CD4-positive, alpha-beta T cell (primary cell): ENCODE results near the gene CDK17. TPM values are rescaled to one million over a fixed set of nuclear protein-coding genes. Genes with fewer than 3 reads are reported as not detected.

ENCODE experiments used
- ATAC-seq: fragments of 200-7000 bp; cut with Tn5 transposase; one replicate; pipeline ENCODE4 v1.10.0; 2022; ENCODE audit warnings: mild to moderate bottlenecking; ENCODE audit not compliant: poor library complexity
- CTCF ChIA-PET: fragments of 350-600 bp; sonication (Branson Sonifier 250); formaldehyde crosslinking; loops from one replicate; lab custom pipeline; 2021; ENCODE audit warnings: antibody characterized with exemption, inconsistent platforms; lab: Charles Lee
- POLR2A ChIA-PET: fragments of 350-600 bp; sonication (Branson Sonifier 250); formaldehyde crosslinking; loops from one replicate; lab custom pipeline; 2021; ENCODE audit warnings: antibody characterized with exemption, inconsistent platforms; lab: Charles Lee
- DNase-seq, 14 experiments: peaks; one replicate each; pipeline ENCODE4 v3.0.0-alpha.2; 2013 to 2020; ENCODE audit warnings: mixed read lengths in 2 of 14
- H3K27ac ChIP-seq, 2 donors: one replicate each; pipeline versions ENCODE4 v1.5.1 to v1.7.0; 2013; ENCODE audit warnings: low read length in 2 of 2, low read depth in 1 of 2, mild to moderate bottlenecking in 1 of 2
- H3K27me3 ChIP-seq, 2 experiments: 1 replicate in 1 of 2; 2 replicates in 1 of 2; pipeline versions ENCODE4 v1.6.1 to v1.7.0; 2013; ENCODE audit warnings: low read length in 2 of 2, control low read depth in 1 of 2, mild to moderate bottlenecking in 1 of 2, moderate library complexity in 1 of 2; ENCODE audit not compliant: insufficient read depth in 2 of 2, control insufficient read depth in 1 of 2
- H3K36me3 ChIP-seq: one replicate; pipeline ENCODE4 v1.6.1; 2013; ENCODE audit warnings: low read length, control low read depth; ENCODE audit not compliant: insufficient read depth
- H3K4me1 ChIP-seq: one replicate; pipeline ENCODE4 v1.6.1; 2013; ENCODE audit warnings: low read length, control low read depth; ENCODE audit not compliant: insufficient read depth
- H3K4me3 ChIP-seq: one replicate; pipeline ENCODE4 v1.5.1; 2013; ENCODE audit warnings: mild to moderate bottlenecking, low read length, moderate library complexity
- H3K9me3 ChIP-seq, 2 experiments: 1 replicate in 1 of 2; 2 replicates in 1 of 2; pipeline versions ENCODE4 v1.6.1 to v1.7.0; 2013; ENCODE audit warnings: low read length in 2 of 2, mild to moderate bottlenecking in 2 of 2, control low read depth in 1 of 2, moderate library complexity in 1 of 2; ENCODE audit not compliant: control insufficient read depth in 1 of 2, insufficient read depth in 1 of 2
- H3K27ac Mint-ChIP-seq: one replicate; pipeline ENCODE4 v1.8.0; 2020; ENCODE audit warnings: mixed read lengths
- H3K27me3 Mint-ChIP-seq: one replicate; pipeline ENCODE4 v1.8.0; 2021; ENCODE audit warnings: mixed read lengths
- H3K36me3 Mint-ChIP-seq: one replicate; pipeline ENCODE4 v1.8.0; 2021; ENCODE audit warnings: low read depth, mixed read lengths
- H3K4me1 Mint-ChIP-seq: one replicate; pipeline ENCODE4 v1.8.0; 2021; ENCODE audit warnings: low read depth, mixed read lengths
- H3K4me3 Mint-ChIP-seq: one replicate; pipeline ENCODE4 v1.8.0; 2020; ENCODE audit warnings: mild to moderate bottlenecking, mixed read lengths
- H3K9me3 Mint-ChIP-seq: one replicate; pipeline ENCODE4 v1.8.0; 2020; ENCODE audit warnings: mixed read lengths
- intact Hi-C, 2 experiments: fragments of 100-400 bp; cut with DNase I in 1 of 2; cut with micrococcal nuclease in 1 of 2; formaldehyde crosslinking; loops; one replicate each; pipeline versions ENCODE4 v1.15.1 to v1.9.0; 2023 to 2025; cut with DNase I, micrococcal nuclease
- total RNA-seq, 174 experiments: library from RNA in 2 of 174; stranded (reverse) in 2 of 174; gene quantifications; one replicate each; pipeline ENCODE4 v1.2.3 and lab custom pipeline; 2021 to 2026
- TF ChIP-seq, protein P1 (sequence below): fragments of 200-600 bp; IDR thresholded peaks from one replicate; pipeline ENCODE4 v1.8.0; 2022; ENCODE audit warnings: antibody characterized with exemption, mild to moderate bottlenecking

CDK17 gene
- total RNA-seq, 2 experiments from 2014 or later: 112 to 113 TPM

DNA sequence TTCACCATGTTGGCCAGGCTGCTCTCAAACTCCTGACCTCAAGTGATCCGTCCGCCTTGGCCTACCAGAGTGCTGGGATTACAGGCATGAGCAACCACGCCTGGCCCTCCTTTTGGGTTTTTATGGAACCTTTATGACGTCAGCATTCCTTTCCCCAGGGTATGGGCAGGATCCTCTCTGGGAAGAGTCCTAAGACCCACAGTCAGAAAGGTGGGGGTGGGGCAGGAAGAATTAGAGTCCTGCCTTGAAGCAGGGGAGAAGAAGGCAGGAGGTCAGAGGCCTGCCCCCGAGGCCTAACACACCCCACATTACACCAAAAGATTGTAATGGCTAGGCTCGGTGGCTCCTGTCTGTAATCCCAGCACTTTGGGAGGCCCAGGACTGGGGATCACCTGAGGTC lies 30.8 kb upstream of the CDK17 start:
- ChIA-PET POLR2A (interaction anchor here (2.5 kb wide), 1 partner anchor 30 kb away, joined by 9 read pairs; the partner anchor contains the start of gene CDK17), CTCF (no interaction called here)
- no peak overlapping the region for H3K27ac ChIP-seq
- no peaks in the 10 kb centered on the region for H3K27me3 ChIP-seq
- DNase-seq (no peak), ATAC-seq (no peak)
- intact Hi-C loops: no loop called here
- Mint-ChIP-seq H3K4me3 (no peak overlapping the region), H3K9me3 (peaks cover 5% of the 10 kb centered on the region), H3K36me3 (no peaks in the 10 kb centered on the region), H3K27me3 (no peaks in the 10 kb centered on the region), H3K27ac (no peak overlapping the region), H3K4me1 (peaks cover 19% of the 10 kb centered on the region)
- peaks cover 40% of the 10 kb centered on the region for H3K4me1 ChIP-seq
- TF ChIP-seq, protein P1, sequence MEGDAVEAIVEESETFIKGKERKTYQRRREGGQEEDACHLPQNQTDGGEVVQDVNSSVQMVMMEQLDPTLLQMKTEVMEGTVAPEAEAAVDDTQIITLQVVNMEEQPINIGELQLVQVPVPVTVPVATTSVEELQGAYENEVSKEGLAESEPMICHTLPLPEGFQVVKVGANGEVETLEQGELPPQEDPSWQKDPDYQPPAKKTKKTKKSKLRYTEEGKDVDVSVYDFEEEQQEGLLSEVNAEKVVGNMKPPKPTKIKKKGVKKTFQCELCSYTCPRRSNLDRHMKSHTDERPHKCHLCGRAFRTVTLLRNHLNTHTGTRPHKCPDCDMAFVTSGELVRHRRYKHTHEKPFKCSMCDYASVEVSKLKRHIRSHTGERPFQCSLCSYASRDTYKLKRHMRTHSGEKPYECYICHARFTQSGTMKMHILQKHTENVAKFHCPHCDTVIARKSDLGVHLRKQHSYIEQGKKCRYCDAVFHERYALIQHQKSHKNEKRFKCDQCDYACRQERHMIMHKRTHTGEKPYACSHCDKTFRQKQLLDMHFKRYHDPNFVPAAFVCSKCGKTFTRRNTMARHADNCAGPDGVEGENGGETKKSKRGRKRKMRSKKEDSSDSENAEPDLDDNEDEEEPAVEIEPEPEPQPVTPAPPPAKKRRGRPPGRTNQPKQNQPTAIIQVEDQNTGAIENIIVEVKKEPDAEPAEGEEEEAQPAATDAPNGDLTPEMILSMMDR: no peak
- no peak overlapping the region for H3K4me3 ChIP-seq
- H3K9me3 ChIP-seq: no peaks in the 10 kb centered on the region
- H3K36me3 ChIP-seq: no peaks in the 10 kb centered on the region

DNA sequence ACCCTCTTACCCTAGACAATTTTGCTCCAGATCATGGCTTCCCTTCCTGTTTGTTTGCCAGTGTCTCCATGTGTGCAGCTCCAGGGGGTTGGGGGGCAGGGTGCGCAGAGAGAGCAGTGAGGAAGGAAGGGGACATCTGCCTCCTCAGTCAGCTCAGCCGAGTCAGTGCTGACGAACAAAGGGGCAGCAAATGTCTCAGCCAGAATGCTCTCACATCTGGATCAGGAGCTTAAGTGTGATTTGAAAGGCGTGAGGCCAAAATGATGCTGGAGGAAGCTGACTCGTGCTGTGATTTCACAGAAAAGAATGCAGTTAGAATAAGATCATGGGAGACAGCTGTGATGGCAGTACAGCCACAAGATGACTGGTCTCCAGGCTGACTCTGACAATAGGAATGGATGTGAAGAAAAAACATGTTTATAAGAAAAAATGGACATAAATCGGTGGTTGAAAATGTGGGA lies 27.1 kb upstream of the CDK17 start:
- Mint-ChIP-seq H3K27ac (no peak overlapping the region), H3K36me3 (no peaks in the 10 kb centered on the region), H3K27me3 (no peaks in the 10 kb centered on the region), H3K4me1 (peaks cover 9% of the 10 kb centered on the region), H3K9me3 (no peaks in the 10 kb centered on the region), H3K4me3 (no peak overlapping the region)
- POLR2A ChIA-PET: interaction anchor here (1.0 kb wide), 1 partner anchor 26 kb away, joined by 3 read pairs; no protein-coding TSS in a partner anchor
- Histone ChIP-seq H3K9me3 (no peaks in the 10 kb centered on the region), H3K4me3 (no peak overlapping the region), H3K27ac (no peak overlapping the region), H3K36me3 (no peaks in the 10 kb centered on the region), H3K4me1 (peaks cover 4% of the 10 kb centered on the region), H3K27me3 (no peaks in the 10 kb centered on the region)
- intact Hi-C loops: no loop called here
- ATAC-seq: no peak
- no peak for DNase-seq
- TF ChIP-seq, protein P1: no peak
- CTCF ChIA-PET: no interaction called here

DNA sequence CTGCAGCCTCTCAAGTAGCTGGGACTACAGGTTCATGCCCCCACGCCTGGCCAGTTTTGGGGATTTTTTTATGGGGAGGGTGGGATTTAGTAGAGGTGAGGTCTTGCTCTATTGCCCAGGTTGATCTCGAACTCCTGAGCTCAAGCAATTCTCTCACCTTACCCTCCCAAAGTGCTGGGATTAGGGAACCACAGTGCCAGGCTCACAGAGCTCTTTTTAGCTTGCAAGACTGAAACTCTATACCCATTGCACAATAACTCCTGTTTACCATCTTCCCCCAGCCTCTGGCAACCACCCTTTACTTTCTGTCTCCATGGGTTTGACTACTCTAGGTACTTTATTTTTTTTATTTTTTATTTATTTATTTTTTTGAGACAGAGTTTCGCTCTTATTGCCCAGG lies 25.7 kb upstream of the CDK17 start:
- POLR2A ChIA-PET: no interaction called here
- Histone ChIP-seq H3K27me3 (no peaks in the 10 kb centered on the region), H3K36me3 (no peaks in the 10 kb centered on the region), H3K27ac (no peak overlapping the region), H3K4me3 (no peak overlapping the region), H3K4me1 (peaks cover 8% of the 10 kb centered on the region), H3K9me3 (no peaks in the 10 kb centered on the region)
- CTCF ChIA-PET: interaction anchor here (0.8 to 1.6 kb wide), 2 partner anchors 19 to 25 kb away, joined by 3 to 4 read pairs; no protein-coding TSS in a partner anchor
- TF ChIP-seq, protein P1: no peak
- H3K4me1 Mint-ChIP-seq: peaks cover 13% of the 10 kb centered on the region
- no peaks in the 10 kb centered on the region for H3K9me3 Mint-ChIP-seq
- no peak for DNase-seq
- H3K36me3 Mint-ChIP-seq: no peaks in the 10 kb centered on the region
- no peak for ATAC-seq
- intact Hi-C loops: loop anchor here in 1 of 2 experiments (2.0 kb wide), 1 partner anchor 15 kb away; no protein-coding TSS in a partner anchor
- no peaks in the 10 kb centered on the region for H3K27me3 Mint-ChIP-seq
- no peak overlapping the region for H3K4me3 Mint-ChIP-seq
- H3K27ac Mint-ChIP-seq: no peak overlapping the region
